ENCODE measurements around the gene FAM184A.

DNA sequence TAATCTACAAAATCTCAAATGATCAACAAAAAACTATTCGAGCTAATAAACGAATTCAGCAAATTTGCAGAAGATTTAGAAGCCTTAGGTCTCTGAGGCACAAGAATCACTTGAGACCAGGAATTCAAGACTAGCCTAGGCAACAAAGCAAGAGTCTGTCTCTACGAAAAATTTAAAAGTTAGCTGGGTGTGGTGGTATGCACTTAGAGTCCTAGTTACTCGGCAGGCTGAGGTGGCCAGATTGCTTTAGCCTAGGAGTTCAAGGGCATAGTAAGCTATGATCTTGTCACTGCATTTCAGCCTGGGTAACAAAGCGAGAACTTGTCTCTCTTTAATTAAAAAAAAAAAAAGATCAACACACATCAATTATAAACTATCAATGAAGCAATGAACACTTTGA is 34.2 kb downstream of the FAM184A start:
- TF ChIP-seq, protein P1, sequence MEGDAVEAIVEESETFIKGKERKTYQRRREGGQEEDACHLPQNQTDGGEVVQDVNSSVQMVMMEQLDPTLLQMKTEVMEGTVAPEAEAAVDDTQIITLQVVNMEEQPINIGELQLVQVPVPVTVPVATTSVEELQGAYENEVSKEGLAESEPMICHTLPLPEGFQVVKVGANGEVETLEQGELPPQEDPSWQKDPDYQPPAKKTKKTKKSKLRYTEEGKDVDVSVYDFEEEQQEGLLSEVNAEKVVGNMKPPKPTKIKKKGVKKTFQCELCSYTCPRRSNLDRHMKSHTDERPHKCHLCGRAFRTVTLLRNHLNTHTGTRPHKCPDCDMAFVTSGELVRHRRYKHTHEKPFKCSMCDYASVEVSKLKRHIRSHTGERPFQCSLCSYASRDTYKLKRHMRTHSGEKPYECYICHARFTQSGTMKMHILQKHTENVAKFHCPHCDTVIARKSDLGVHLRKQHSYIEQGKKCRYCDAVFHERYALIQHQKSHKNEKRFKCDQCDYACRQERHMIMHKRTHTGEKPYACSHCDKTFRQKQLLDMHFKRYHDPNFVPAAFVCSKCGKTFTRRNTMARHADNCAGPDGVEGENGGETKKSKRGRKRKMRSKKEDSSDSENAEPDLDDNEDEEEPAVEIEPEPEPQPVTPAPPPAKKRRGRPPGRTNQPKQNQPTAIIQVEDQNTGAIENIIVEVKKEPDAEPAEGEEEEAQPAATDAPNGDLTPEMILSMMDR (IDR thresholded peaks at IDR 0.05), result no peak
- TF ChIP-seq POLR2AphosphoS5 (IDR thresholded peaks at IDR 0.05; ENCODE audit: low read depth, low read length) (no peak), TCF7L2 (IDR thresholded peaks at IDR 0.05; ENCODE audit: low read depth, low read length) (no peak)
